Amniotic stem cell (primary cell): Measurements from ENCODE around the gene CYP3A4.
"Not testable (repeated sequence)": the region's sequence is repeated elsewhere in the genome, so short reads cannot be mapped to it uniquely, and the experiment has no call there.

ENCODE experiments used
- DNase-seq: peaks from one replicate; lab custom pipeline; 2025; lab: John Stamatoyannopoulos, UW

The CYP3A4 gene

GRCh38 chr7:99784007-99784406 is at the start of gene CYP3A4:
CYP3A4 (minus strand) TSS chr7:99784184; CDS start chr7:99784081, 103 bp downstream.
- DNase-seq: no peak

- DNase-seq: no peak
These were observed 49.4 kb upstream of the CYP3A4 start for GRCh38 chr7:99833289-99833877.

- no peak for DNase-seq
These were observed 47.6 kb upstream of the CYP3A4 start for GRCh38 chr7:99831595-99831994.

GRCh38 chr7:99829524-99830160 is 45.7 kb upstream of the CYP3A4 start:
- no peak for DNase-seq

GRCh38 chr7:99828811-99829210 is 44.8 kb upstream of the CYP3A4 start:
- DNase-seq: no peak

- no peak for DNase-seq
These were observed 43.2 kb upstream of the CYP3A4 start for GRCh38 chr7:99827040-99827778.

GRCh38 chr7:99825873-99826272 is 41.9 kb upstream of the CYP3A4 start:
- no peak for DNase-seq

GRCh38 chr7:99825452-99825851 is 41.5 kb upstream of the CYP3A4 start:
- no peak for DNase-seq

GRCh38 chr7:99824091-99824490 is 40.1 kb upstream of the CYP3A4 start:
- DNase-seq: no peak

GRCh38 chr7:99822731-99823718 is 39.0 kb upstream of the CYP3A4 start:
- no peak for DNase-seq

GRCh38 chr7:99820408-99821027 is 36.5 kb upstream of the CYP3A4 start:
- DNase-seq: no peak

GRCh38 chr7:99808766-99809165 is 24.8 kb upstream of the CYP3A4 start:
- no peak for DNase-seq

- no peak for DNase-seq
These were observed 23.0 kb upstream of the CYP3A4 start for GRCh38 chr7:99806839-99807478.

GRCh38 chr7:99805641-99806040 is 21.7 kb upstream of the CYP3A4 start:
- no peak for DNase-seq

- not testable (repeated sequence) for DNase-seq
These were observed 19.1 kb upstream of the CYP3A4 start for GRCh38 chr7:99803118-99803517.

GRCh38 chr7:99801407-99801806 is 17.4 kb upstream of the CYP3A4 start:
- DNase-seq: not testable (repeated sequence)

GRCh38 chr7:99798972-99799371 is 15.0 kb upstream of the CYP3A4 start:
- no peak for DNase-seq

GRCh38 chr7:99795864-99796263 is 11.9 kb upstream of the CYP3A4 start:
- DNase-seq: not testable (repeated sequence)

GRCh38 chr7:99794585-99795502 is 10.9 kb upstream of the CYP3A4 start:
- DNase-seq: no peak

GRCh38 chr7:99793443-99793842 is 9.5 kb upstream of the CYP3A4 start:
- no peak for DNase-seq
